Uterus (tissue), 2 donors: ENCODE measurements around the gene TBXA2R.
A peak's percentile ranks its signal among the peaks of the same experiment; 100 is the strongest.

Experiments used
- CTCF ChIP-seq, 4 experiments: fragments of 200-600 bp in 2 of 4; fragments of 450-650 bp in 2 of 4; sonication (generic) in 2 of 4; IDR thresholded peaks; one replicate each; pipeline ENCODE4 v1.5.1; 2016 to 2019; ENCODE audit warnings: antibody characterized with exemption in 4 of 4, mild to moderate bottlenecking in 2 of 4, moderate library complexity in 1 of 4
- POLR2A ChIP-seq, 2 donors: fragments of 450-650 bp; IDR thresholded peaks; one replicate each; pipeline ENCODE4 v1.6.1; 2016; ENCODE audit warnings: antibody characterized with exemption in 2 of 2, mild to moderate bottlenecking in 1 of 2, moderate library complexity in 1 of 2

DNA sequence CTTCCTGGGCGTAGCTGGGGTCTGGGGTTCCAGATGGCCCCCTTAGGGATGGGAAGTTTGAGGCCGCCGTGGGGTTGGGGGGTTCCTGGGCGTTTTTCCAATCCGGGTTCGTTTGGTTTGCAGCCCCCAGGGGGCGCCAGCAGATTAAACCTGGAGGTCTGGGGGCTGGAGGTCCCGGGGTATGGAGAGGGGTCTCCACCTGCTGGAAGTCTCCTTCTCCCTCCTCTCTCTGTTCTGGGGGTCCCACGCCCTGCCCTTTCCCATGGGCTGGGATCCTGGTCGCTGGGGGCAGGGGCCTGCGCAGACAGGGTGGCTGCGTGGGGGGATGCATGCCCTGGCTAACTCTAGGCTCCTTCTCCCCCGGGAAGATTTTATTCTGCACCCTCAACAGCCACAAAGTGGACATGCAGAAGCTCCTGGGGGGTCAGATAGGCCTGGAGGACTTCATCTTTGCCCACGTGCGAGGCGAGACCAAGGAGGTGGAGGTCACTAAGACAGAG is 20.5 kb downstream of the TBXA2R start:
- peak; percentile 37 to 54 (median 38) for TF ChIP-seq CTCF (IDR thresholded peaks at IDR 0.05)
- TF ChIP-seq POLR2A (IDR thresholded peaks at IDR 0.05): no peak
